GM12878 (cell line): ENCODE results near the gene MAPRE3. TPM values are rescaled to one million over a fixed set of nuclear protein-coding genes. Genes with fewer than 3 reads are reported as not detected.

ENCODE experiments used
- ATF2 ChIP-seq: IDR thresholded peaks from 2 replicates; pipeline ENCODE4 v1.6.1; 2012; ENCODE audit warnings: low read length, inconsistent platforms
- BACH1 ChIP-seq: fragments of 450-650 bp; IDR thresholded peaks from 2 replicates; pipeline ENCODE4 v1.6.1; 2017; ENCODE audit warnings: mild to moderate bottlenecking, borderline replicate concordance
- BMI1 ChIP-seq: fragments of 450-650 bp; IDR thresholded peaks from 2 replicates; pipeline ENCODE4 v1.6.1; 2016; ENCODE audit warnings: mild to moderate bottlenecking, moderate library complexity, borderline replicate concordance
- CBFB ChIP-seq: IDR thresholded peaks from 2 replicates; pipeline ENCODE4 v1.6.1; 2016; ENCODE audit warnings: antibody characterized with exemption, low read depth
- DPF2 ChIP-seq: fragments of 450-650 bp; IDR thresholded peaks from 2 replicates; pipeline ENCODE4 v1.6.1; 2017; ENCODE audit warnings: mild to moderate bottlenecking
- EED ChIP-seq: sonication (generic); IDR thresholded peaks from 2 replicates; pipeline ENCODE4 v1.6.1; 2016; ENCODE audit warnings: antibody characterized with exemption, low read depth
- EP300 ChIP-seq, 2 experiments: fragments of 150-350 bp in 1 of 2; IDR thresholded peaks; 2 replicates each; pipeline ENCODE4 v1.6.1; 2011 to 2012; ENCODE audit warnings: low read depth in 2 of 2, low read length in 2 of 2, borderline replicate concordance in 1 of 2, improper control_type of control experiment in 1 of 2, inconsistent platforms in 1 of 2; ENCODE audit not compliant: control insufficient read depth in 1 of 2
- ESRRA ChIP-seq: IDR thresholded peaks from 2 replicates; pipeline ENCODE4 v1.6.1; 2012; ENCODE audit warnings: mild to moderate bottlenecking, low read length, improper control_type of control experiment
- HCFC1 ChIP-seq: fragments of 150-350 bp; IDR thresholded peaks from 2 replicates; pipeline ENCODE4 v1.6.1; 2014; ENCODE audit warnings: low read length
- HSF1 ChIP-seq: fragments of 150-350 bp; IDR thresholded peaks from 2 replicates; pipeline ENCODE4 v1.6.1; 2014; ENCODE audit warnings: mild to moderate bottlenecking, low read depth, low read length
- IKZF1 ChIP-seq: fragments of 450-650 bp; conservative IDR thresholded peaks from 2 replicates; pipeline ENCODE4 v1.6.1; 2017; ENCODE audit warnings: antibody characterized with exemption, mild to moderate bottlenecking
- MAX ChIP-seq: IDR thresholded peaks from 2 replicates; pipeline ENCODE4 v1.6.1; 2012; ENCODE audit warnings: low read depth, low read length, improper control_type of control experiment
- MEF2B ChIP-seq: fragments of 450-650 bp; IDR thresholded peaks from 2 replicates; pipeline ENCODE4 v1.6.1; 2018; ENCODE audit warnings: mild to moderate bottlenecking, moderate library complexity; ENCODE audit not compliant: partially characterized antibody, poor library complexity, severe bottlenecking
- NFYA ChIP-seq: IDR thresholded peaks from 2 replicates; pipeline ENCODE4 v1.6.1; 2011; ENCODE audit warnings: low read depth, mild to moderate bottlenecking, low read length, improper control_type of control experiment, borderline replicate concordance
- SIX5 ChIP-seq: IDR thresholded peaks from 2 replicates; pipeline ENCODE4 v1.6.1; 2011; ENCODE audit warnings: mild to moderate bottlenecking, low read depth, low read length, moderate library complexity; ENCODE audit not compliant: severe bottlenecking
- SMAD1 ChIP-seq: fragments of 450-650 bp; IDR thresholded peaks from 2 replicates; pipeline ENCODE4 v1.6.1; 2018; ENCODE audit warnings: mild to moderate bottlenecking, low read depth; ENCODE audit not compliant: partially characterized antibody
- SMC3 ChIP-seq: IDR thresholded peaks from 2 replicates; pipeline ENCODE4 v1.6.1; 2011; ENCODE audit warnings: low read length, improper control_type of control experiment, borderline replicate concordance
- SP1 ChIP-seq: IDR thresholded peaks from one replicate; pipeline ENCODE4 v1.6.1; 2011; ENCODE audit warnings: low read depth, low read length
- STAT1 ChIP-seq: fragments of 450-650 bp; conservative IDR thresholded peaks from 2 replicates; pipeline ENCODE4 v1.6.1; 2014; ENCODE audit warnings: antibody characterized with exemption, mild to moderate bottlenecking
- SUPT20H ChIP-seq: IDR thresholded peaks from 2 replicates; pipeline ENCODE4 v1.6.1; 2011; ENCODE audit warnings: low read depth, mild to moderate bottlenecking, low read length, moderate library complexity, borderline replicate concordance; ENCODE audit not compliant: control insufficient read depth
- TCF12 ChIP-seq: IDR thresholded peaks from 2 replicates; pipeline ENCODE4 v1.6.1; 2011; ENCODE audit warnings: low read depth, mild to moderate bottlenecking, low read length
- TCF3 ChIP-seq: IDR thresholded peaks from 2 replicates; pipeline ENCODE4 v1.6.1; 2012; ENCODE audit warnings: low read depth, mild to moderate bottlenecking, low read length, borderline replicate concordance; ENCODE audit not compliant: insufficient read depth
- WRNIP1 ChIP-seq: IDR thresholded peaks from 2 replicates; pipeline ENCODE4 v1.6.1; 2011; ENCODE audit warnings: low read depth, low read length, improper control_type of control experiment, borderline replicate concordance
- ZBTB4 ChIP-seq: fragments of 450-650 bp; formaldehyde crosslinking; IDR thresholded peaks from 2 replicates; pipeline ENCODE4 v1.4.0; 2022; ENCODE audit warnings: mild to moderate bottlenecking, moderate library complexity
- ZNF207 ChIP-seq: fragments of 450-650 bp; IDR thresholded peaks from 2 replicates; pipeline ENCODE4 v1.6.1; 2014; ENCODE audit warnings: antibody characterized with exemption, mild to moderate bottlenecking, borderline replicate concordance
- polyA plus RNA-seq, 11 experiments: library from polyadenylated mRNA; depleted of rRNA in 4 of 11; unstranded in 6 of 11; stranded (reverse) in 5 of 11; fragments of >200 nt; fragmentation: Nextera tagmentation in 4 of 11; fragmentation: Illumina TruSeq in 1 of 11; extraction: Ambion mirVana in 4 of 11; extraction: Trizol in 1 of 11; gene quantifications; 1 replicate in 1 of 11; 2 replicates in 10 of 11; pipeline versions ENCODE4 v1.2.1 to v1.2.3, GENCODE V29; 2011 to 2016; ENCODE audit warnings: inconsistent platforms in 2 of 11, missing spikeins in 2 of 11, low read depth in 1 of 11
- total RNA-seq, 4 experiments: library from RNA; depleted of rRNA in 3 of 4; stranded (reverse); fragments of >200 nt in 3 of 4; fragmentation: Illumina TruSeq in 1 of 4; extraction: Trizol in 1 of 4; gene quantifications; 2 replicates each; pipeline versions ENCODE4 v1.2.1 to v1.2.3, GENCODE V29; 2013 to 2021

Gene MAPRE3
- total and polyA plus RNA-seq, 10 of the 15 experiments (the other 5 are each of a cell fraction or from before 2014, with no cell fraction given): 0.03 to 1.3 (median 0.73) TPM; not detected in 1

GRCh38 chr2:27032495-27033252, 62.2 kb downstream of the MAPRE3 start, which contains the start of gene TMEM214 (continued):
- TF ChIP-seq BMI1: no peak
- no peak for TF ChIP-seq ATF2
- TF ChIP-seq SUPT20H: no peak
- peak; percentile 74; the same call in 1 of the 2 replicates for TF ChIP-seq ZNF207
- TF ChIP-seq SP1: no peak
- TF ChIP-seq BACH1: peak; percentile 82; the same call in 1 of the 2 replicates
- no peak for TF ChIP-seq EP300 (IDR thresholded peaks at IDR 0.05; ENCODE audit: borderline replicate concordance in 1 of 2, control insufficient read depth in 1 of 2, low read depth in 2 of 2, low read length in 2 of 2)
- TF ChIP-seq NFYA: no peak
- TF ChIP-seq SIX5: peak; percentile 85
- TF ChIP-seq DPF2: 0 out of 2 replicates have a peak, but pooled peaks have one; percentile 53
- TF ChIP-seq TCF3: no peak
- no peak for TF ChIP-seq TCF12
- TF ChIP-seq SMAD1: no peak
- no peak for TF ChIP-seq MEF2B
- TF ChIP-seq WRNIP1: no peak
- TF ChIP-seq ESRRA: no peak
- TF ChIP-seq STAT1: 0 out of 2 replicates have a peak, but pooled peaks have one; percentile 6
- TF ChIP-seq CBFB: no peak
- TF ChIP-seq SMC3: no peak
- no peak for TF ChIP-seq HSF1
- TF ChIP-seq HCFC1: peak; percentile 89
- TF ChIP-seq EED: no peak
- peak; percentile 93 for TF ChIP-seq IKZF1
- no peak for TF ChIP-seq ZBTB4
- peak; percentile 67; the same call in 1 of the 2 replicates for TF ChIP-seq MAX
